Measurements from ENCODE around the gene COL4A2.

The COL4A2 gene

DNA sequence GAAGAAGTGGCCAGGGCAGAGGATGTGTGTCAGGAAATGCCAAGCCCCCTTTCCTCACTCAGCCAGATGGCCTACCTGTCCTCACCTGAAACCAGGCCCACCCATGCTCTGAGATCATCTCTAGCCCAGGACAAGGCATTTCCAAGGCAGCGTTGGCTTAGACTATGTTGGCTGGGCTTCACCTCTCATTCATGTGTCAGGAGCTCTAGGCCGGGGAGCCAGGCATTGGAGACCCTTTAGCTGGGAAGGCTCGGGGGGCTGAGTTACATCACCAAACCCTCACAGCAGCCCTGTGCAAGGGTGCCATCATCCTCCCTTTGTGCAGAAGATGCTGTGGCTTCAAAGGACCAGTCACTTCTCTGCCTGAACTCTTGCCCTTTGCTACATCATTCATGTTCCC, 40.0 kb downstream of the COL4A2 start:
- TF ChIP-seq SUZ12 (IDR thresholded peaks at IDR 0.05; ENCODE audit: extremely low read depth, insufficient read depth, insufficient read length) (no peak), ZNF274 (IDR thresholded peaks at IDR 0.05; ENCODE audit: low read depth, low read length) (no peak), YY1 (IDR thresholded peaks at IDR 0.05; ENCODE audit: insufficient read depth, insufficient read length) (no peak)
- Histone ChIP-seq H3K27me3 (ENCODE audit: insufficient read depth, insufficient read length) (no peaks in the 10 kb centered on the region), H3K4me1 (ENCODE audit: insufficient read depth, insufficient read length) (no peaks in the 10 kb centered on the region), H3K36me3 (ENCODE audit: insufficient read depth, insufficient read length, low read length) (peaks cover 23% of the 10 kb centered on the region), H3K9ac (ENCODE audit: insufficient read length, low read depth) (no peak overlapping the region), H3K9me3 (ENCODE audit: insufficient read depth, low read length) (no peaks in the 10 kb centered on the region; the same call in 1 of the 2 replicates), H3K4me3 (ENCODE audit: insufficient read length, low read depth) (no peak overlapping the region)
- no peak for DNase-seq (ENCODE audit: low read depth, low spot score)

DNA sequence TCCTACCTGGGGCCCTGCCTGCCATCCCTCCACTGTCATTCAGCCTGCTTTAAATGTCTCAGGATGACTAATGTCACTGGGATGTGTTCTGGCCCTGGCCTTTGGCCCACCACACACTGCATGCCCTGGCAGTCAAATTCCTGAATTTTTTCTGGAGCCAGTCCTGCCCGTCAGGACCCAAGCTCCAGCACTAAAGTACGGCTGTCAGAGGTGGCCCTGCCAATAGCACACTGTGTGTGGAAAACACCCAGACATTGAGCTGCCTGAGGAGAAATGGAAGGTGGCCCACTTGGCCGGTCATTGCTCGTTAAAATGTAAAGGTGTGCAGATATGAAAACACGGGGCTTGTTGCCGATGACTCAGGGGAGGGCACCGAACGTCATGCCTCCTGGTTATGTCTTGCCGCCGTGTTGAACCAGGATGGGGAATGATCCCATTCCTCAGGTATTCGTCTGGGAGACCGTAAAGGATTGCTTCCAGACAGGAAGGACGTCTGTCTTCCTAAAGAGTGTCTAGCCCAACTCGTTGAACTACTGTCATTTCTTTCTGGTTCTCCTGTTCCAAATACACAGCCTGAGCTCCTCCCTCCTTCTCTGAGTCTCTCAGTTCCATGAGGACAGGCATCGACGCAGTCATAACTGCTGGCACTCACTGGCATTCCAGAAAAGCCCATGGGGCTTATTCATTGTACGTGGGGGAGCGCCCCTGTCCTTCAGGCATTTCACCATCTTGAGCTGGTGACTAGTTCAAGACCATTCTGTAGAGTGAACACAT, 40.6 kb downstream of the COL4A2 start:
- Histone ChIP-seq H3K27me3 (ENCODE audit: insufficient read depth, insufficient read length) (no peaks in the 10 kb centered on the region), H3K9me3 (ENCODE audit: insufficient read depth, low read length) (no peaks in the 10 kb centered on the region; the same call in 1 of the 2 replicates), H3K36me3 (ENCODE audit: insufficient read depth, insufficient read length, low read length) (peaks cover 17% of the 10 kb centered on the region), H3K9ac (ENCODE audit: insufficient read length, low read depth) (no peak overlapping the region), H3K4me1 (ENCODE audit: insufficient read depth, insufficient read length) (no peaks in the 10 kb centered on the region), H3K4me3 (ENCODE audit: insufficient read length, low read depth) (no peak overlapping the region)
- TF ChIP-seq YY1 (IDR thresholded peaks at IDR 0.05; ENCODE audit: insufficient read depth, insufficient read length) (no peak), SUZ12 (IDR thresholded peaks at IDR 0.05; ENCODE audit: extremely low read depth, insufficient read depth, insufficient read length) (no peak), ZNF274 (IDR thresholded peaks at IDR 0.05; ENCODE audit: low read depth, low read length) (no peak)
- no peak for DNase-seq (ENCODE audit: low read depth, low spot score)

GRCh38 chr13:110348309-110349105, 41.4 kb downstream of the COL4A2 start:
- no peak overlapping the region for H3K4me3 ChIP-seq (ENCODE audit: insufficient read length, low read depth)

DNA sequence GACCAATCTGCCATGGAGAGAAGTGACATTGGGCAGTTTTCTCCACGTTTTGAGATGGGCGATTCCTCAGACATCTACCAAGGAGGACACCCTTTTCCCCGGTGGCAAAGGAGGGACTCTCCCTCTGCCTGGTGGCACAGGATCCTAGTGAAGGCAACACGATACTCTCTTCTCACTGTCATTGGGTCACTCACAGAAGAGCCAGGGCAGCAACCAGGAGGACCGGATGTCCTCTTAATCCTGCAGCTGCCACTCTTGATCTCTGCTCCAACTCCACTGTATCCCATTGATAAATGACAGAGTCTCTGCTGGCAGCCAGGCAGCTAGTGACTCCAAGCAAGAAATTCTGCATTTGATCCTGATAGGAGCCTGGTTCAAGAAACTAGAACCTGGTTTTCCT, 42.2 kb downstream of the COL4A2 start:
- Histone ChIP-seq H3K9ac (ENCODE audit: insufficient read length, low read depth) (no peak overlapping the region), H3K9me3 (ENCODE audit: insufficient read depth, low read length) (no peaks in the 10 kb centered on the region; the same call in 1 of the 2 replicates), H3K27me3 (ENCODE audit: insufficient read depth, insufficient read length) (no peaks in the 10 kb centered on the region), H3K4me1 (ENCODE audit: insufficient read depth, insufficient read length) (no peaks in the 10 kb centered on the region), H3K36me3 (ENCODE audit: insufficient read depth, insufficient read length, low read length) (peaks cover 17% of the 10 kb centered on the region), H3K4me3 (ENCODE audit: insufficient read length, low read depth) (no peak overlapping the region)
- no peak for DNase-seq (ENCODE audit: low read depth, low spot score)
- TF ChIP-seq SUZ12 (IDR thresholded peaks at IDR 0.05; ENCODE audit: extremely low read depth, insufficient read depth, insufficient read length) (no peak), ZNF274 (IDR thresholded peaks at IDR 0.05; ENCODE audit: low read depth, low read length) (no peak), YY1 (IDR thresholded peaks at IDR 0.05; ENCODE audit: insufficient read depth, insufficient read length) (no peak)

More at GRCh38 chr13:110348309-110349105, 41.4 kb downstream of the COL4A2 start:
- no peak for TF ChIP-seq YY1 (IDR thresholded peaks at IDR 0.05; ENCODE audit: insufficient read depth, insufficient read length)
- TF ChIP-seq ZNF274 (IDR thresholded peaks at IDR 0.05; ENCODE audit: low read depth, low read length), result no peak
- TF ChIP-seq SUZ12 (IDR thresholded peaks at IDR 0.05; ENCODE audit: extremely low read depth, insufficient read depth, insufficient read length), result no peak
- no peak for DNase-seq (ENCODE audit: low read depth, low spot score)
- Histone ChIP-seq H3K9me3 (ENCODE audit: insufficient read depth, low read length) (no peaks in the 10 kb centered on the region; the same call in 1 of the 2 replicates), H3K4me1 (ENCODE audit: insufficient read depth, insufficient read length) (no peaks in the 10 kb centered on the region), H3K27me3 (ENCODE audit: insufficient read depth, insufficient read length) (no peaks in the 10 kb centered on the region), H3K9ac (ENCODE audit: insufficient read length, low read depth) (no peak overlapping the region), H3K36me3 (ENCODE audit: insufficient read depth, insufficient read length, low read length) (peaks cover 15% of the 10 kb centered on the region)

DNA sequence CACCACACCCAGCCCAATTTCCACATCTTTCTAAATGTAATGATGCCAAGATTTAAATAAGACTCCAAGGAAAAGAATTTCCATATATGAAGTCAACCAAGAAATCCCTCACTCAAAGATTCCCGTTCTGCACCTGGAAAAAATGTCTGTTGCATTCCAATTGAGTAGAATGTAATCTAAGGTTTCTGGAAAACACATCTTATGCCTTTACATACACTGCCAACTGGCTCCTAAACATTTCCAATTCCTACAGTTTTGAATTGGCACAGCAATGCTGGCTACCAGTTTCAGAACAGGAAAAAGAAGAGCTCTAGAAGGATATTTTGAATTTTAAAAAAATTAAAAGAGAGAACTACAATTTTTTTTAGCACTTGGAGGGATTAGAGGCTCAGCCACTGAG, 43.0 kb downstream of the COL4A2 start:
- Histone ChIP-seq H3K4me1 (ENCODE audit: insufficient read depth, insufficient read length) (no peaks in the 10 kb centered on the region), H3K27me3 (ENCODE audit: insufficient read depth, insufficient read length) (no peaks in the 10 kb centered on the region), H3K9ac (ENCODE audit: insufficient read length, low read depth) (no peak overlapping the region), H3K4me3 (ENCODE audit: insufficient read length, low read depth) (no peak overlapping the region), H3K36me3 (ENCODE audit: insufficient read depth, insufficient read length, low read length) (peaks cover 16% of the 10 kb centered on the region), H3K9me3 (ENCODE audit: insufficient read depth, low read length) (no peaks in the 10 kb centered on the region)
- DNase-seq (ENCODE audit: low read depth, low spot score), result no peak
- TF ChIP-seq YY1 (IDR thresholded peaks at IDR 0.05; ENCODE audit: insufficient read depth, insufficient read length) (no peak), SUZ12 (IDR thresholded peaks at IDR 0.05; ENCODE audit: extremely low read depth, insufficient read depth, insufficient read length) (no peak), ZNF274 (IDR thresholded peaks at IDR 0.05; ENCODE audit: low read depth, low read length) (no peak)

DNA sequence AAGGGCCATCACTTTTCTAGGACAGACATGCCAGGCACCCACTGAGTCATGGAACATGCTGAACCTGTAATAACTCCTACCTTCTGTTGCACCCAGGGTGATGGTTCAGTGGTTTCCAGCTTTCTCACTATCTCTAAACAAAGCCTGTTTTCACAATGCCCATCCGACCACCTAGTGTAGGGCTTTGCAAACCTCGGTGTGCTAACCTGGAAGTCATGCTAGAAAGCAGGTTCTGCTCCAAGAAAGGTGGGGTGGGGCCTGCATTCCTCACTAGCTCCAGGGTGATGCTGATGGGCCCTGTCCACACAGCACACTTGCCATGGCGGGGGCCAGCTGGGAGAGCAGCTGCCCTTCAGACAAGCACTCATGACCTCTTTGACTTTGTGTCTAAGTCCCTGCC, 43.4 kb downstream of the COL4A2 start:
- Histone ChIP-seq H3K9me3 (ENCODE audit: insufficient read depth, low read length) (no peaks in the 10 kb centered on the region), H3K4me1 (ENCODE audit: insufficient read depth, insufficient read length) (no peaks in the 10 kb centered on the region), H3K9ac (ENCODE audit: insufficient read length, low read depth) (no peak overlapping the region), H3K36me3 (ENCODE audit: insufficient read depth, insufficient read length, low read length) (peaks cover 12% of the 10 kb centered on the region), H3K27me3 (ENCODE audit: insufficient read depth, insufficient read length) (no peaks in the 10 kb centered on the region), H3K4me3 (ENCODE audit: insufficient read length, low read depth) (no peak overlapping the region)
- TF ChIP-seq SUZ12 (IDR thresholded peaks at IDR 0.05; ENCODE audit: extremely low read depth, insufficient read depth, insufficient read length), result no peak
- no peak for TF ChIP-seq ZNF274 (IDR thresholded peaks at IDR 0.05; ENCODE audit: low read depth, low read length)
- no peak for TF ChIP-seq YY1 (IDR thresholded peaks at IDR 0.05; ENCODE audit: insufficient read depth, insufficient read length)
- DNase-seq (ENCODE audit: low read depth, low spot score), result no peak
